A549 treated with AZD2906 at 1 μM for 4 hours (cell line): ENCODE measurements around the gene INHA. TPM values are rescaled to one million over a fixed set of nuclear protein-coding genes. Genes with fewer than 3 reads are reported as not detected.

Experiments used
- total RNA-seq: library from RNA; stranded (reverse); fragments of 200-300 nt; extraction: Qiagen RNA extraction; gene quantifications from 5 replicates; pipeline ENCODE4 v1.2.3, GENCODE V29; 2022

INHA gene
- 0.21 to 0.59 TPM (median 0.52 TPM) in 5 replicates for total RNA-seq

GRCh38 chr2:219572237-219573001 lies at the start of gene INHA:
Gene INHA, plus strand, starts transcription at chr2:219572310. Its CDS starts 65 bp downstream, at chr2:219572375.

GRCh38 chr2:219543596-219544358 lies 28.3 kb upstream of the INHA start, which contains the start of the genes CHPF and TMEM198:
Gene CHPF, minus strand, starts transcription at chr2:219543809. Its CDS starts 271 bp downstream, at chr2:219543538.
Gene TMEM198, plus strand, starts transcription at chr2:219544028. Its CDS starts 700 bp downstream, at chr2:219544728.

GRCh38 chr2:219571311-219572236 lies 536 bp upstream of the INHA start, which contains the start of gene OBSL1:
Gene OBSL1, minus strand, starts transcription at chr2:219571539. Its CDS starts 307 bp downstream, at chr2:219571232.

GRCh38 chr2:219597552-219598307 lies 25.6 kb downstream of the INHA start, which contains the start of gene STK11IP:
Gene STK11IP, plus strand, starts transcription at chr2:219597857. Its CDS starts 263 bp downstream, at chr2:219598120.

Other genes with a start within 250 kb of the INHA start
- gene RESP18, start 239.6 kb upstream of the INHA start, total RNA-seq, result not detected in 5 replicates
- gene DNPEP, start 184.4 kb upstream of the INHA start, total RNA-seq, result 56.8 to 62.2 TPM (median 60.4 TPM) in 5 replicates
- gene DES, start 153.9 kb upstream of the INHA start, total RNA-seq, result 0.14 to 0.69 TPM (median 0.27 TPM) in 5 replicates
- gene SPEG, start 137.5 kb upstream of the INHA start, total RNA-seq, result 6.5 to 11.6 TPM (median 9.6 TPM) in 5 replicates
- gene GMPPA, start 73.4 kb upstream of the INHA start, total RNA-seq, result 32.4 to 39.4 TPM (median 36.7 TPM) in 5 replicates
- gene ASIC4, start 57.8 kb upstream of the INHA start, total RNA-seq, result 0.04 to 0.07 TPM (median 0.05 TPM) in 5 replicates
- gene CHPF, start 28.5 kb upstream of the INHA start, total RNA-seq, result 18.6 to 32.1 TPM (median 31.6 TPM) in 5 replicates
- gene TMEM198, start 28.3 kb upstream of the INHA start, total RNA-seq, result 0.62 to 1.2 TPM (median 0.96 TPM) in 5 replicates
- 18.7 to 23.2 TPM (median 21.6 TPM) in 5 replicates for gene OBSL1, start 771 bp upstream of the INHA start, total RNA-seq
- 13.0 to 18.4 TPM (median 16.5 TPM) in 5 replicates for gene STK11IP, start 25.5 kb downstream of the INHA start, total RNA-seq
- gene SLC4A3, start 55.3 kb downstream of the INHA start, total RNA-seq, result 2.0 to 3.8 TPM (median 2.9 TPM) in 5 replicates